IMR-90 (cell line): ENCODE measurements around the gene NHSL2.

ENCODE experiments used
- BHLHE40 ChIP-seq: fragments of 150-350 bp; IDR thresholded peaks from 2 replicates; pipeline ENCODE4 v1.6.1; 2016; ENCODE audit warnings: mild to moderate bottlenecking, low read depth, low read length
- CEBPB ChIP-seq: IDR thresholded peaks from 2 replicates; pipeline ENCODE4 v1.6.1; 2012; ENCODE audit warnings: low read depth, low read length, improper control_type of control experiment
- MAFK ChIP-seq: IDR thresholded peaks from 2 replicates; pipeline ENCODE4 v1.6.1; 2012; ENCODE audit warnings: low read depth, low read length, improper control_type of control experiment
- POLR2A ChIP-seq: IDR thresholded peaks from 2 replicates; pipeline ENCODE4 v1.6.1; 2012; ENCODE audit warnings: mild to moderate bottlenecking, low read depth, low read length
- RAD21 ChIP-seq: IDR thresholded peaks from 2 replicates; pipeline ENCODE4 v1.6.1; 2012; ENCODE audit warnings: low read length, improper control_type of control experiment
- RFX5 ChIP-seq: IDR thresholded peaks from 2 replicates; pipeline ENCODE4 v1.8.0; 2012; ENCODE audit warnings: low read depth, mild to moderate bottlenecking, low read length, moderate library complexity
- SMC3 ChIP-seq: fragments of 150-350 bp; IDR thresholded peaks from 2 replicates; pipeline ENCODE4 v1.6.1; 2016; ENCODE audit warnings: low read depth, mild to moderate bottlenecking, antibody characterized with exemption, low read length, moderate library complexity
- TF ChIP-seq, protein P1 (sequence below): conservative IDR thresholded peaks from 2 replicates; pipeline ENCODE4 v1.5.1; 2012; ENCODE audit warnings: mild to moderate bottlenecking, low read depth, low read length, improper control_type of control experiment
- TF ChIP-seq, protein P2 (sequence below): fragments of 150-350 bp; IDR thresholded peaks from 2 replicates; pipeline ENCODE4 v1.6.1; 2016; ENCODE audit warnings: low read depth, mild to moderate bottlenecking, low read length, moderate library complexity, borderline replicate concordance

DNA sequence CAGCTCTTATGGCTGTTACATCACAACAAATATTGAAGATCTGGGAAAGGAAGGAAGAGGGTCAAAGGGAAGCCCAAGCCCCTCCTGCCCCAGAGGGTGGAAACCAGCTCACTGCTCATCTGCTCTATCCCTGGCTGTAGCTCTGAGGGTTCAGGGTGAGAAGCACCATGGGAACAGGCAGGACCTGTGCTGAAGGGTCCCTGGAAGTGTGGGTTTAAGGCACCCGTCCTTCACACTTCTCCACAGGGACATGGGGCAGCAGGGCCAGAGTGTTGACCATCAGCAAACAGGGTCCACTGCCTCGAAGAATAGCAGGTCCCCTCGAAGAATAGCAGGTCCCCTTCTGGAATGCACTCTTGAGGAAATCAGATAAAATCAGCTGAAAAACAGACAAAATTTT is 216.7 kb downstream of the NHSL2 start:
- no peak for TF ChIP-seq POLR2A
- TF ChIP-seq, protein P1, sequence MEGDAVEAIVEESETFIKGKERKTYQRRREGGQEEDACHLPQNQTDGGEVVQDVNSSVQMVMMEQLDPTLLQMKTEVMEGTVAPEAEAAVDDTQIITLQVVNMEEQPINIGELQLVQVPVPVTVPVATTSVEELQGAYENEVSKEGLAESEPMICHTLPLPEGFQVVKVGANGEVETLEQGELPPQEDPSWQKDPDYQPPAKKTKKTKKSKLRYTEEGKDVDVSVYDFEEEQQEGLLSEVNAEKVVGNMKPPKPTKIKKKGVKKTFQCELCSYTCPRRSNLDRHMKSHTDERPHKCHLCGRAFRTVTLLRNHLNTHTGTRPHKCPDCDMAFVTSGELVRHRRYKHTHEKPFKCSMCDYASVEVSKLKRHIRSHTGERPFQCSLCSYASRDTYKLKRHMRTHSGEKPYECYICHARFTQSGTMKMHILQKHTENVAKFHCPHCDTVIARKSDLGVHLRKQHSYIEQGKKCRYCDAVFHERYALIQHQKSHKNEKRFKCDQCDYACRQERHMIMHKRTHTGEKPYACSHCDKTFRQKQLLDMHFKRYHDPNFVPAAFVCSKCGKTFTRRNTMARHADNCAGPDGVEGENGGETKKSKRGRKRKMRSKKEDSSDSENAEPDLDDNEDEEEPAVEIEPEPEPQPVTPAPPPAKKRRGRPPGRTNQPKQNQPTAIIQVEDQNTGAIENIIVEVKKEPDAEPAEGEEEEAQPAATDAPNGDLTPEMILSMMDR: no peak
- no peak for TF ChIP-seq BHLHE40
- TF ChIP-seq MAFK: no peak
- TF ChIP-seq RAD21: no peak
- TF ChIP-seq RFX5: no peak
- TF ChIP-seq SMC3: no peak
- TF ChIP-seq, protein P2, sequence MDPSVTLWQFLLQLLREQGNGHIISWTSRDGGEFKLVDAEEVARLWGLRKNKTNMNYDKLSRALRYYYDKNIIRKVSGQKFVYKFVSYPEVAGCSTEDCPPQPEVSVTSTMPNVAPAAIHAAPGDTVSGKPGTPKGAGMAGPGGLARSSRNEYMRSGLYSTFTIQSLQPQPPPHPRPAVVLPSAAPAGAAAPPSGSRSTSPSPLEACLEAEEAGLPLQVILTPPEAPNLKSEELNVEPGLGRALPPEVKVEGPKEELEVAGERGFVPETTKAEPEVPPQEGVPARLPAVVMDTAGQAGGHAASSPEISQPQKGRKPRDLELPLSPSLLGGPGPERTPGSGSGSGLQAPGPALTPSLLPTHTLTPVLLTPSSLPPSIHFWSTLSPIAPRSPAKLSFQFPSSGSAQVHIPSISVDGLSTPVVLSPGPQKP: no peak
- TF ChIP-seq CEBPB: no peak
